Liver (tissue), 3 donors: ENCODE results near the gene TPRX1.

Experiments used
- EGR1 ChIP-seq, 2 donors: IDR thresholded peaks; 2 replicates each; pipeline ENCODE4 v1.6.1; 2016 to 2018; ENCODE audit warnings: antibody characterized with exemption in 2 of 2, low read depth in 2 of 2
- FOXA1 ChIP-seq: IDR thresholded peaks from 2 replicates; pipeline ENCODE4 v1.6.1; 2016; ENCODE audit warnings: antibody characterized with exemption
- HNF4G ChIP-seq: IDR thresholded peaks from 2 replicates; pipeline ENCODE4 v1.6.1; 2016; ENCODE audit warnings: antibody characterized with exemption
- JUND ChIP-seq, 2 donors: IDR thresholded peaks; 2 replicates each; pipeline ENCODE4 v1.6.1; 2016; ENCODE audit warnings: antibody characterized with exemption in 2 of 2
- RAD21 ChIP-seq, 2 donors: IDR thresholded peaks; 2 replicates each; pipeline ENCODE4 v1.6.1; 2016; ENCODE audit warnings: antibody characterized with exemption in 2 of 2, mild to moderate bottlenecking in 2 of 2
- RXRA ChIP-seq, 2 donors: IDR thresholded peaks; 2 replicates each; pipeline ENCODE4 v1.6.1; 2017 to 2018; ENCODE audit warnings: antibody characterized with exemption in 2 of 2, mild to moderate bottlenecking in 1 of 2
- SP1 ChIP-seq: IDR thresholded peaks from 2 replicates; pipeline ENCODE4 v1.6.1; 2018; ENCODE audit warnings: antibody characterized with exemption, mild to moderate bottlenecking
- TAF1 ChIP-seq: conservative IDR thresholded peaks from 2 replicates; pipeline ENCODE4 v1.6.1; 2016; ENCODE audit warnings: antibody characterized with exemption, mild to moderate bottlenecking
- YY1 ChIP-seq: IDR thresholded peaks from 2 replicates; pipeline ENCODE4 v1.6.1; 2016; ENCODE audit warnings: antibody characterized with exemption, mild to moderate bottlenecking
- TF ChIP-seq, protein P1 (sequence below): fragments of 150-350 bp; IDR thresholded peaks from 2 replicates; pipeline ENCODE4 v1.5.1; 2017; ENCODE audit warnings: improper control_type of control experiment, low read depth, low read length; ENCODE audit not compliant: missing input control
- TF ChIP-seq, protein P2 (sequence below): IDR thresholded peaks from 2 replicates; pipeline ENCODE4 v1.6.1; 2016; ENCODE audit warnings: antibody characterized with exemption
- TF ChIP-seq, protein P3 (sequence below): IDR thresholded peaks from 2 replicates; pipeline ENCODE4 v1.6.1; 2016; ENCODE audit warnings: antibody characterized with exemption, mild to moderate bottlenecking
- TF ChIP-seq, protein P4 (sequence below): IDR thresholded peaks from 2 replicates; pipeline ENCODE4 v1.6.1; 2016; ENCODE audit warnings: antibody characterized with exemption
- donor health status: healthy.
- donor health status: healthy.

DNA sequence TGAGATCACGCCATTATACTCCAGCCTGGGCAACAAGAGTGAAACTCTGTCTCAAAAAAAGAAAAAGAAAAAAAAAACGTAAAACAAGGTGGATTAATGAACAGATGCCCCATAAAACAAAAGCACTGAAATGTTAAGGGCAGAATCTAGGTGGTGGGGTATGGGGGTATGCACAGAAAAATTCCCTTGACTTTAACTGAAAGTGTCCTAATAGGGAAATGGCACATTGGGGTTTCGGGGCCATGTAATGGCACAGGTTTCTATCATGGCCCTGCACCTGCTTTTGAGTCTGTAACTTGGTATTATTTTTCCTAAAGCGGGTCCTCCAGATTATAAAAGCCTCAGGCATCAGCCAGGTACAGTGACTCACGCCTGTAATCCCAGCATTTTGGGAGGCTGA lies 42.8 kb downstream of the TPRX1 start:
- TF ChIP-seq EGR1 (IDR thresholded peaks at IDR 0.05; ENCODE audit: low read depth in 2 of 2) (no peak), TAF1 (no peak), RXRA (IDR thresholded peaks at IDR 0.05) (no peak), RAD21 (IDR thresholded peaks at IDR 0.05) (no peak), YY1 (no peak), HNF4G (no peak), SP1 (no peak), FOXA1 (no peak), JUND (IDR thresholded peaks at IDR 0.05) (no peak)
- TF ChIP-seq, protein P1, sequence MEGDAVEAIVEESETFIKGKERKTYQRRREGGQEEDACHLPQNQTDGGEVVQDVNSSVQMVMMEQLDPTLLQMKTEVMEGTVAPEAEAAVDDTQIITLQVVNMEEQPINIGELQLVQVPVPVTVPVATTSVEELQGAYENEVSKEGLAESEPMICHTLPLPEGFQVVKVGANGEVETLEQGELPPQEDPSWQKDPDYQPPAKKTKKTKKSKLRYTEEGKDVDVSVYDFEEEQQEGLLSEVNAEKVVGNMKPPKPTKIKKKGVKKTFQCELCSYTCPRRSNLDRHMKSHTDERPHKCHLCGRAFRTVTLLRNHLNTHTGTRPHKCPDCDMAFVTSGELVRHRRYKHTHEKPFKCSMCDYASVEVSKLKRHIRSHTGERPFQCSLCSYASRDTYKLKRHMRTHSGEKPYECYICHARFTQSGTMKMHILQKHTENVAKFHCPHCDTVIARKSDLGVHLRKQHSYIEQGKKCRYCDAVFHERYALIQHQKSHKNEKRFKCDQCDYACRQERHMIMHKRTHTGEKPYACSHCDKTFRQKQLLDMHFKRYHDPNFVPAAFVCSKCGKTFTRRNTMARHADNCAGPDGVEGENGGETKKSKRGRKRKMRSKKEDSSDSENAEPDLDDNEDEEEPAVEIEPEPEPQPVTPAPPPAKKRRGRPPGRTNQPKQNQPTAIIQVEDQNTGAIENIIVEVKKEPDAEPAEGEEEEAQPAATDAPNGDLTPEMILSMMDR: no peak
- TF ChIP-seq, protein P2, sequence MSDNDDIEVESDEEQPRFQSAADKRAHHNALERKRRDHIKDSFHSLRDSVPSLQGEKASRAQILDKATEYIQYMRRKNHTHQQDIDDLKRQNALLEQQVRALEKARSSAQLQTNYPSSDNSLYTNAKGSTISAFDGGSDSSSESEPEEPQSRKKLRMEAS: no peak
- TF ChIP-seq, protein P3, sequence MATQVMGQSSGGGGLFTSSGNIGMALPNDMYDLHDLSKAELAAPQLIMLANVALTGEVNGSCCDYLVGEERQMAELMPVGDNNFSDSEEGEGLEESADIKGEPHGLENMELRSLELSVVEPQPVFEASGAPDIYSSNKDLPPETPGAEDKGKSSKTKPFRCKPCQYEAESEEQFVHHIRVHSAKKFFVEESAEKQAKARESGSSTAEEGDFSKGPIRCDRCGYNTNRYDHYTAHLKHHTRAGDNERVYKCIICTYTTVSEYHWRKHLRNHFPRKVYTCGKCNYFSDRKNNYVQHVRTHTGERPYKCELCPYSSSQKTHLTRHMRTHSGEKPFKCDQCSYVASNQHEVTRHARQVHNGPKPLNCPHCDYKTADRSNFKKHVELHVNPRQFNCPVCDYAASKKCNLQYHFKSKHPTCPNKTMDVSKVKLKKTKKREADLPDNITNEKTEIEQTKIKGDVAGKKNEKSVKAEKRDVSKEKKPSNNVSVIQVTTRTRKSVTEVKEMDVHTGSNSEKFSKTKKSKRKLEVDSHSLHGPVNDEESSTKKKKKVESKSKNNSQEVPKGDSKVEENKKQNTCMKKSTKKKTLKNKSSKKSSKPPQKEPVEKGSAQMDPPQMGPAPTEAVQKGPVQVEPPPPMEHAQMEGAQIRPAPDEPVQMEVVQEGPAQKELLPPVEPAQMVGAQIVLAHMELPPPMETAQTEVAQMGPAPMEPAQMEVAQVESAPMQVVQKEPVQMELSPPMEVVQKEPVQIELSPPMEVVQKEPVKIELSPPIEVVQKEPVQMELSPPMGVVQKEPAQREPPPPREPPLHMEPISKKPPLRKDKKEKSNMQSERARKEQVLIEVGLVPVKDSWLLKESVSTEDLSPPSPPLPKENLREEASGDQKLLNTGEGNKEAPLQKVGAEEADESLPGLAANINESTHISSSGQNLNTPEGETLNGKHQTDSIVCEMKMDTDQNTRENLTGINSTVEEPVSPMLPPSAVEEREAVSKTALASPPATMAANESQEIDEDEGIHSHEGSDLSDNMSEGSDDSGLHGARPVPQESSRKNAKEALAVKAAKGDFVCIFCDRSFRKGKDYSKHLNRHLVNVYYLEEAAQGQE: no peak
- TF ChIP-seq, protein P4, sequence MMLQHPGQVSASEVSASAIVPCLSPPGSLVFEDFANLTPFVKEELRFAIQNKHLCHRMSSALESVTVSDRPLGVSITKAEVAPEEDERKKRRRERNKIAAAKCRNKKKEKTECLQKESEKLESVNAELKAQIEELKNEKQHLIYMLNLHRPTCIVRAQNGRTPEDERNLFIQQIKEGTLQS: no peak
